ENCODE results near the gene EYA2. TPM values are rescaled to one million over a fixed set of nuclear protein-coding genes. Genes with fewer than 3 reads are reported as not detected.

The EYA2 gene
- total and polyA plus RNA-seq, 2 experiments from 2014 or later: 1.4 to 2.0 TPM

DNA sequence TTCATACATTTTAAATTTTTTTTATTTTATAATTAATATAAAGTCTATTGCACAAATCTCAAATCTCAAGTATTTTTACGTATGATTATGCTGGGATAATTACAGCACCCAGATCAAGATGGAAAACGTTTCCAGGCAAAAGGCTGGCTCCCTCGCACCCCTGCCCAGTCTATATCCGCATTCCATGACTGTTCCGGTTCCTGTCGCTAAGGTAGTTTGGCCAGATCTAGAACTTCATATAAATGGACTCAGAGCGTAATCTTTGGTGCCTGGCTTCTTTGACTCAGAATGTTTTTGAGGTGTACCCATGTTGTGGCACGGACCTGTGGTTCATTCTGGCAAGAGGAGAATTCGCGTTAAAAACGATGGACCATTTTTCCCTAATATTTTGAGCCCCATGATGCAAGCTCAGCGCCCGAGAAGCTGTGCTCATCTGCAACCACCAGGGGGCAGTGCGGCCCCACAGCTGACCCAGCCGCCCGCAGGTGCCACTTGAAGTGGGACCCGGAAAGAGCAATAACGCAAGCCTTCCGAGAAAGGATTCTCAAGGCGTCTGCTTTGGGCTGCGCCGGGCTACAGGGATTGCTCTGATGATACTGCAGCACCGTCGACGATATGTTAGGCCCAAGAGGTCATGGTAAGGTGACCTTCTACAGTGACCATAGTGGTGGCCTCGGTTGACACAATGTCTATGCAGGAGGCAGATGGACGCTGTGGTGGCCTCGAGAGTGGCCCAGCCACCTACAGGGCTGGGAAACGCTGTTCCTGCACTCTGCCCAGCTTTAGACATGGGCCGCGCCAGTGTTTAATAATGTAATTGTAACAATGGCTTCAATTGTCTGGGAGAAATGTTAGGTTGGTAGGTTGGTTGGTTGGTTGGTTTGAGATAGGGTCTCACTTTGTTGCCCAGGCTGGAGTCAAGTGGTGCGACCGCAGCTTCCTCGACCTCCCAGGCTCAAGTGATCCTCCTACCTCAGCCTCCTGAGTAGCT is 301.7 kb downstream of the EYA2 start:
- peak; percentile 82 for DNase-seq (ENCODE audit: low spot score)
- Histone ChIP-seq H3K27me3 (no peaks in the 10 kb centered on the region), H3K36me3 (replicated peaks; ENCODE audit: insufficient read depth, low read depth) (no peaks in the 10 kb centered on the region), H4K20me1 (ENCODE audit: insufficient read depth, poor library complexity, severe bottlenecking) (no peaks in the 10 kb centered on the region), H3K27ac (no peak overlapping the region), H3K4me2 (peak overlapping the region; percentile 59), H3K4me3 (no peak overlapping the region), H3K9me2 (replicated peaks; ENCODE audit: insufficient read depth) (no peaks in the 10 kb centered on the region), H3K9me3 (ENCODE audit: low read depth) (no peaks in the 10 kb centered on the region), H3K79me2 (no peaks in the 10 kb centered on the region), H2AFZ (no peak overlapping the region), H3K4me1 (ENCODE audit: insufficient read depth) (peaks cover 3% of the 10 kb centered on the region)
- WGBS (ENCODE audit: low lambda C conversion rate, missing lambda C conversion rate): 48% methylated on average over 34 of the region's 34 CpGs
- TF ChIP-seq EZH2phosphoT487 (IDR thresholded peaks at IDR 0.05; ENCODE audit: low read depth, severe bottlenecking, unreplicated experiment) (no peak), CTCF (IDR thresholded peaks at IDR 0.05; ENCODE audit: poor library complexity) (peak; percentile 88)

GRCh38 chr20:47198254-47198671 is 303.6 kb downstream of the EYA2 start:
- no peaks in the 10 kb centered on the region for H4K20me1 ChIP-seq (ENCODE audit: insufficient read depth, poor library complexity, severe bottlenecking)
- H3K4me1 ChIP-seq (ENCODE audit: insufficient read depth): peaks cover 3% of the 10 kb centered on the region
- no peak overlapping the region for H3K4me3 ChIP-seq
- no peak overlapping the region for H3K4me2 ChIP-seq
- no peaks in the 10 kb centered on the region for H3K27me3 ChIP-seq
- DNase-seq (ENCODE audit: low spot score): no peak
- H2AFZ ChIP-seq: no peak overlapping the region
- 79% methylated on average over 3 of the region's 3 CpGs for whole genome bisulfite sequencing (ENCODE audit: low lambda C conversion rate, missing lambda C conversion rate)
- no peaks in the 10 kb centered on the region for H3K9me3 ChIP-seq (ENCODE audit: low read depth)
- H3K79me2 ChIP-seq: no peaks in the 10 kb centered on the region
- TF ChIP-seq EZH2phosphoT487 (IDR thresholded peaks at IDR 0.05; ENCODE audit: low read depth, severe bottlenecking, unreplicated experiment) (no peak), CTCF (IDR thresholded peaks at IDR 0.05; ENCODE audit: poor library complexity) (no peak), EZH2 (IDR thresholded peaks at IDR 0.05; ENCODE audit: borderline replicate concordance) (no peak)
- no peaks in the 10 kb centered on the region for H3K9me2 ChIP-seq (replicated peaks; ENCODE audit: insufficient read depth)
- no peaks in the 10 kb centered on the region for H3K36me3 ChIP-seq (replicated peaks; ENCODE audit: insufficient read depth, low read depth)
- no peak overlapping the region for H3K27ac ChIP-seq

GRCh38 chr20:47198996-47199552 is 304.4 kb downstream of the EYA2 start:
- no peak overlapping the region for H3K27ac ChIP-seq
- no peaks in the 10 kb centered on the region for H4K20me1 ChIP-seq (ENCODE audit: insufficient read depth, poor library complexity, severe bottlenecking)
- no peaks in the 10 kb centered on the region for H3K9me3 ChIP-seq (ENCODE audit: low read depth)
- H3K79me2 ChIP-seq: no peaks in the 10 kb centered on the region
- 92% methylated on average over 14 of the region's 14 CpGs for WGBS (ENCODE audit: low lambda C conversion rate, missing lambda C conversion rate)
- H3K4me1 ChIP-seq (ENCODE audit: insufficient read depth): peaks cover 3% of the 10 kb centered on the region
- no peak overlapping the region for H2AFZ ChIP-seq
- H3K27me3 ChIP-seq: no peaks in the 10 kb centered on the region
- H3K4me2 ChIP-seq: no peak overlapping the region
- H3K9me2 ChIP-seq (replicated peaks; ENCODE audit: insufficient read depth): no peaks in the 10 kb centered on the region
- DNase-seq (ENCODE audit: low spot score): no peak
- no peak overlapping the region for H3K4me3 ChIP-seq
- no peaks in the 10 kb centered on the region for H3K36me3 ChIP-seq (replicated peaks; ENCODE audit: insufficient read depth, low read depth)
- TF ChIP-seq EZH2phosphoT487 (IDR thresholded peaks at IDR 0.05; ENCODE audit: low read depth, severe bottlenecking, unreplicated experiment) (no peak), CTCF (IDR thresholded peaks at IDR 0.05; ENCODE audit: poor library complexity) (no peak), EZH2 (IDR thresholded peaks at IDR 0.05; ENCODE audit: borderline replicate concordance) (no peak)

All from hepatocyte (in vitro differentiated cells).